ENCODE data around the gene CEP162.
"Not testable (repeated sequence)": the region's sequence is repeated elsewhere in the genome, so short reads cannot be mapped to it uniquely, and the experiment has no call there.

The CEP162 gene

GRCh38 chr6:84224251-84224650 is 3.2 kb downstream of the CEP162 start:
- DNase-seq (ENCODE audit: low read depth in 2 of 2), result no peak

- not testable (repeated sequence) for DNase-seq (ENCODE audit: low read depth in 2 of 2)
Measured at GRCh38 chr6:84223608-84224007, 3.8 kb downstream of the CEP162 start.

- DNase-seq (ENCODE audit: low read depth in 2 of 2), result no peak
Measured at GRCh38 chr6:84222426-84222825, 5.0 kb downstream of the CEP162 start.

GRCh38 chr6:84220809-84221409 is 6.5 kb downstream of the CEP162 start:
- no peak for DNase-seq (ENCODE audit: low read depth in 2 of 2)

GRCh38 chr6:84218091-84218490 is 9.4 kb downstream of the CEP162 start:
- DNase-seq (ENCODE audit: low read depth in 2 of 2), result no peak

- no peak for DNase-seq (ENCODE audit: low read depth in 2 of 2)
Measured at GRCh38 chr6:84213217-84213616, 14.2 kb downstream of the CEP162 start.

- DNase-seq (ENCODE audit: low read depth in 2 of 2), result no peak
Measured at GRCh38 chr6:84204011-84204410, 23.4 kb downstream of the CEP162 start.

- DNase-seq (ENCODE audit: low read depth in 2 of 2), result not testable (repeated sequence)
Measured at GRCh38 chr6:84199987-84200386, 27.5 kb downstream of the CEP162 start.

GRCh38 chr6:84197708-84198107 is 29.7 kb downstream of the CEP162 start:
- no peak for DNase-seq (ENCODE audit: low read depth in 2 of 2)

- no peak for DNase-seq (ENCODE audit: low read depth in 2 of 2)
Measured at GRCh38 chr6:84193114-84193708, 34.2 kb downstream of the CEP162 start.

- DNase-seq (ENCODE audit: low read depth in 2 of 2), result no peak
Measured at GRCh38 chr6:84191802-84192201, 35.6 kb downstream of the CEP162 start.

- not testable (repeated sequence) for DNase-seq (ENCODE audit: low read depth in 2 of 2)
Measured at GRCh38 chr6:84189356-84189755, 38.1 kb downstream of the CEP162 start.

- no peak for DNase-seq (ENCODE audit: low read depth in 2 of 2)
Measured at GRCh38 chr6:84183430-84183829, 44.0 kb downstream of the CEP162 start.

GRCh38 chr6:84182001-84182400 is 45.4 kb downstream of the CEP162 start:
- no peak for DNase-seq (ENCODE audit: low read depth in 2 of 2)

- no peak for DNase-seq (ENCODE audit: low read depth in 2 of 2)
Measured at GRCh38 chr6:84177241-84177640, 50.2 kb downstream of the CEP162 start.

- DNase-seq (ENCODE audit: low read depth in 2 of 2), result no peak
Measured at GRCh38 chr6:84172574-84172973, 54.9 kb downstream of the CEP162 start.

- DNase-seq (ENCODE audit: low read depth in 2 of 2), result no peak
Measured at GRCh38 chr6:84172080-84172479, 55.4 kb downstream of the CEP162 start.

GRCh38 chr6:84167457-84167856 is 60.0 kb downstream of the CEP162 start:
- no peak for DNase-seq (ENCODE audit: low read depth in 2 of 2)

GRCh38 chr6:84166395-84166794 is 61.0 kb downstream of the CEP162 start:
- no peak for DNase-seq (ENCODE audit: low read depth in 2 of 2)

GRCh38 chr6:84164328-84164727 is 63.1 kb downstream of the CEP162 start:
- DNase-seq (ENCODE audit: low read depth in 2 of 2), result not testable (repeated sequence)

GRCh38 chr6:84161190-84161589 is 66.3 kb downstream of the CEP162 start:
- DNase-seq (ENCODE audit: low read depth in 2 of 2), result no peak

GRCh38 chr6:84156306-84156705 is 71.1 kb downstream of the CEP162 start:
- no peak for DNase-seq (ENCODE audit: low read depth in 2 of 2)

GRCh38 chr6:84151669-84152068 is 75.8 kb downstream of the CEP162 start:
- DNase-seq (ENCODE audit: low read depth in 2 of 2), result no peak

- no peak for DNase-seq (ENCODE audit: low read depth in 2 of 2)
Measured at GRCh38 chr6:84150705-84151104, 76.7 kb downstream of the CEP162 start.
